WTC11 (cell line): ENCODE results near the gene GCA. TPM values are rescaled to one million over a fixed set of nuclear protein-coding genes. Genes with fewer than 3 reads are reported as not detected.

ENCODE experiments used
- ATAC-seq: fragments of 200-7000 bp; cut with Tn5 transposase; 2 replicates; pipeline ENCODE4 v1.10.0; 2021; ENCODE audit warnings: mild to moderate bottlenecking, moderate library complexity
- CTCF ChIA-PET: fragments of 300-600 bp; sonication (Branson Sonifier 250); formaldehyde crosslinking; loops from one replicate; lab custom pipeline; 2021; ENCODE audit warnings: antibody characterized with exemption; lab: Charles Lee
- POLR2A ChIA-PET: fragments of 350-600 bp; sonication (Branson Sonifier 250); formaldehyde crosslinking; loops from one replicate; lab custom pipeline; 2021; ENCODE audit warnings: antibody characterized with exemption; lab: Charles Lee
- DNase-seq: peaks from one replicate; pipeline ENCODE4 v3.0.0; 2021; ENCODE audit warnings: low spot score
- H3K27ac Mint-ChIP-seq: 2 replicates; pipeline ENCODE4 v1.8.0; 2021; ENCODE audit warnings: mixed read lengths
- H3K27me3 Mint-ChIP-seq: 2 replicates; pipeline ENCODE4 v1.8.0; 2021; ENCODE audit warnings: low read depth, mild to moderate bottlenecking, moderate library complexity, mixed read lengths
- H3K36me3 Mint-ChIP-seq: 2 replicates; pipeline ENCODE4 v1.8.0; 2021; ENCODE audit warnings: mixed read lengths
- H3K4me1 Mint-ChIP-seq: 2 replicates; pipeline ENCODE4 v1.8.0; 2022; ENCODE audit warnings: mixed read lengths
- H3K4me3 Mint-ChIP-seq: 2 replicates; pipeline ENCODE4 v1.8.0; 2021; ENCODE audit warnings: mild to moderate bottlenecking, moderate library complexity, mixed read lengths
- H3K9me3 Mint-ChIP-seq: 2 replicates; pipeline ENCODE4 v1.8.0; 2021; ENCODE audit warnings: mixed read lengths
- CDX4 ChIP-seq: fragments of 250-450 bp; sonication (Bioruptor Pico); IDR thresholded peaks from 2 replicates; pipeline ENCODE4 v1.9.0; 2021; ENCODE audit warnings: moderate library complexity, mild to moderate bottlenecking, inconsistent platforms, borderline replicate concordance
- CTCF ChIP-seq: fragments of 200-600 bp; IDR thresholded peaks from 2 replicates; pipeline ENCODE4 v1.8.0; 2022; ENCODE audit warnings: antibody characterized with exemption
- ESRRA ChIP-seq: sonication (generic); formaldehyde crosslinking; IDR thresholded peaks from 2 replicates; pipeline ENCODE4 v1.8.1; 2022; ENCODE audit warnings: mild to moderate bottlenecking, missing genetic modification reagents, borderline replicate concordance
- FOXP1 ChIP-seq: sonication (generic); formaldehyde crosslinking; IDR thresholded peaks from 2 replicates; pipeline ENCODE4 v1.8.0; 2022; ENCODE audit warnings: missing genetic modification reagents, mild to moderate bottlenecking, moderate library complexity, borderline replicate concordance
- GTF2I ChIP-seq: fragments of 250-450 bp; sonication (Bioruptor Pico); conservative IDR thresholded peaks from 2 replicates; pipeline ENCODE4 v1.4.0; 2021; ENCODE audit warnings: mild to moderate bottlenecking
- JAZF1 ChIP-seq: fragments of 250-450 bp; sonication (Bioruptor Pico); IDR thresholded peaks from 2 replicates; pipeline ENCODE4 v1.9.0; 2021; ENCODE audit warnings: moderate library complexity, mild to moderate bottlenecking, inconsistent platforms
- JUN ChIP-seq: sonication (generic); formaldehyde crosslinking; IDR thresholded peaks from 2 replicates; pipeline ENCODE4 v1.8.0; 2023; ENCODE audit warnings: mild to moderate bottlenecking, missing genetic modification reagents
- MXD4 ChIP-seq: fragments of 250-450 bp; sonication (Bioruptor Pico); IDR thresholded peaks from 2 replicates; pipeline ENCODE4 v1.8.0; 2021; ENCODE audit warnings: mild to moderate bottlenecking, moderate library complexity, borderline replicate concordance
- NR1H2 ChIP-seq: sonication (generic); formaldehyde crosslinking; IDR thresholded peaks from 2 replicates; pipeline ENCODE4 v1.9.0; 2021; ENCODE audit warnings: mild to moderate bottlenecking, moderate library complexity, missing genetic modification reagents
- NR3C1 ChIP-seq: sonication (generic); formaldehyde crosslinking; conservative IDR thresholded peaks from 2 replicates; pipeline ENCODE4 v1.8.1; 2023; ENCODE audit warnings: low read depth, mild to moderate bottlenecking, missing genetic modification reagents
- PRRX2 ChIP-seq: fragments of 250-450 bp; sonication (Bioruptor Pico); IDR thresholded peaks from 2 replicates; pipeline ENCODE4 v1.8.0; 2021; ENCODE audit warnings: mild to moderate bottlenecking
- TP53 ChIP-seq: sonication (generic); formaldehyde crosslinking; IDR thresholded peaks from 2 replicates; pipeline ENCODE4 v1.8.1; 2023; ENCODE audit warnings: mild to moderate bottlenecking, missing genetic modification reagents
- ZBTB21 ChIP-seq: sonication (generic); formaldehyde crosslinking; IDR thresholded peaks from 2 replicates; pipeline ENCODE4 v1.8.1; 2023; ENCODE audit warnings: mild to moderate bottlenecking, missing genetic modification reagents, borderline replicate concordance
- ZNF121 ChIP-seq: sonication (generic); formaldehyde crosslinking; IDR thresholded peaks from 2 replicates; pipeline ENCODE4 v1.8.0; 2023; ENCODE audit warnings: missing genetic modification reagents
- ZNF219 ChIP-seq: sonication (generic); formaldehyde crosslinking; IDR thresholded peaks from 2 replicates; pipeline ENCODE4 v1.8.0; 2023; ENCODE audit warnings: missing genetic modification reagents, mild to moderate bottlenecking, borderline replicate concordance
- ZNF232 ChIP-seq: sonication (generic); formaldehyde crosslinking; IDR thresholded peaks from 2 replicates; pipeline ENCODE4 v1.8.0; 2022; ENCODE audit warnings: mild to moderate bottlenecking, missing genetic modification reagents
- total RNA-seq: library from RNA; stranded (reverse); gene quantifications from 3 replicates; pipeline ENCODE4 v1.2.3, GENCODE V29; 2021
- TF ChIP-seq, protein P1 (sequence below): sonication (generic); formaldehyde crosslinking; IDR thresholded peaks from 2 replicates; pipeline ENCODE4 v1.8.1; 2022; ENCODE audit warnings: low read depth, mild to moderate bottlenecking, moderate library complexity, missing genetic modification reagents, borderline replicate concordance
- TF ChIP-seq, protein P2 (sequence below): sonication (generic); formaldehyde crosslinking; IDR thresholded peaks from 2 replicates; pipeline ENCODE4 v1.8.0; 2022; ENCODE audit warnings: mild to moderate bottlenecking, missing genetic modification reagents
- TF ChIP-seq, protein P3 (sequence below): sonication (generic); formaldehyde crosslinking; IDR thresholded peaks from 2 replicates; pipeline ENCODE4 v1.8.0; 2022; ENCODE audit warnings: missing genetic modification reagents
- TF ChIP-seq, protein P4 (sequence below): sonication (generic); formaldehyde crosslinking; IDR thresholded peaks from 2 replicates; pipeline ENCODE4 v1.8.1; 2023; ENCODE audit warnings: mild to moderate bottlenecking, missing genetic modification reagents, moderate library complexity
- TF ChIP-seq, protein P5 (sequence below): sonication (generic); formaldehyde crosslinking; IDR thresholded peaks from 2 replicates; pipeline ENCODE4 v1.8.0; 2022; ENCODE audit warnings: mild to moderate bottlenecking, missing genetic modification reagents
- TF ChIP-seq, protein P6 (sequence below): sonication (generic); formaldehyde crosslinking; conservative IDR thresholded peaks from 2 replicates; pipeline ENCODE4 v1.8.1; 2022; ENCODE audit warnings: mild to moderate bottlenecking, missing genetic modification reagents

The GCA gene
- total RNA-seq, 1 experiment from 2014 or later, result 42.1 TPM

GRCh38 chr2:162343824-162344616, at the start of gene GCA (continued):
- TF ChIP-seq CTCF (no peak), ZNF121 (CRISPR knock-in tag) (no peak), ZNF232 (CRISPR knock-in tag) (0 out of 2 replicates have a peak, but pooled peaks have one; percentile 42), FOXP1 (CRISPR knock-in tag) (no peak), PRRX2 (CRISPR knock-in tag) (no peak), TP53 (CRISPR knock-in tag) (peak; percentile 64; the same call in 1 of the 2 replicates), JAZF1 (CRISPR knock-in tag) (no peak), CDX4 (CRISPR knock-in tag) (no peak), ZBTB21 (peak; percentile 87; the same call in 1 of the 2 replicates), JUN (CRISPR knock-in tag) (no peak), ZNF219 (CRISPR knock-in tag) (no peak), GTF2I (CRISPR knock-in tag) (no peak), MXD4 (CRISPR knock-in tag) (no peak)
- TF ChIP-seq, protein P1, sequence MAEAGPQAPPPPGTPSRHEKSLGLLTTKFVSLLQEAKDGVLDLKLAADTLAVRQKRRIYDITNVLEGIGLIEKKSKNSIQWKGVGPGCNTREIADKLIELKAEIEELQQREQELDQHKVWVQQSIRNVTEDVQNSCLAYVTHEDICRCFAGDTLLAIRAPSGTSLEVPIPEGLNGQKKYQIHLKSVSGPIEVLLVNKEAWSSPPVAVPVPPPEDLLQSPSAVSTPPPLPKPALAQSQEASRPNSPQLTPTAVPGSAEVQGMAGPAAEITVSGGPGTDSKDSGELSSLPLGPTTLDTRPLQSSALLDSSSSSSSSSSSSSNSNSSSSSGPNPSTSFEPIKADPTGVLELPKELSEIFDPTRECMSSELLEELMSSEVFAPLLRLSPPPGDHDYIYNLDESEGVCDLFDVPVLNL (CRISPR knock-in tag), result no peak
- TF ChIP-seq, protein P2, sequence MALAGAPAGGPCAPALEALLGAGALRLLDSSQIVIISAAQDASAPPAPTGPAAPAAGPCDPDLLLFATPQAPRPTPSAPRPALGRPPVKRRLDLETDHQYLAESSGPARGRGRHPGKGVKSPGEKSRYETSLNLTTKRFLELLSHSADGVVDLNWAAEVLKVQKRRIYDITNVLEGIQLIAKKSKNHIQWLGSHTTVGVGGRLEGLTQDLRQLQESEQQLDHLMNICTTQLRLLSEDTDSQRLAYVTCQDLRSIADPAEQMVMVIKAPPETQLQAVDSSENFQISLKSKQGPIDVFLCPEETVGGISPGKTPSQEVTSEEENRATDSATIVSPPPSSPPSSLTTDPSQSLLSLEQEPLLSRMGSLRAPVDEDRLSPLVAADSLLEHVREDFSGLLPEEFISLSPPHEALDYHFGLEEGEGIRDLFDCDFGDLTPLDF (CRISPR knock-in tag), result no peak
- TF ChIP-seq, protein P3, sequence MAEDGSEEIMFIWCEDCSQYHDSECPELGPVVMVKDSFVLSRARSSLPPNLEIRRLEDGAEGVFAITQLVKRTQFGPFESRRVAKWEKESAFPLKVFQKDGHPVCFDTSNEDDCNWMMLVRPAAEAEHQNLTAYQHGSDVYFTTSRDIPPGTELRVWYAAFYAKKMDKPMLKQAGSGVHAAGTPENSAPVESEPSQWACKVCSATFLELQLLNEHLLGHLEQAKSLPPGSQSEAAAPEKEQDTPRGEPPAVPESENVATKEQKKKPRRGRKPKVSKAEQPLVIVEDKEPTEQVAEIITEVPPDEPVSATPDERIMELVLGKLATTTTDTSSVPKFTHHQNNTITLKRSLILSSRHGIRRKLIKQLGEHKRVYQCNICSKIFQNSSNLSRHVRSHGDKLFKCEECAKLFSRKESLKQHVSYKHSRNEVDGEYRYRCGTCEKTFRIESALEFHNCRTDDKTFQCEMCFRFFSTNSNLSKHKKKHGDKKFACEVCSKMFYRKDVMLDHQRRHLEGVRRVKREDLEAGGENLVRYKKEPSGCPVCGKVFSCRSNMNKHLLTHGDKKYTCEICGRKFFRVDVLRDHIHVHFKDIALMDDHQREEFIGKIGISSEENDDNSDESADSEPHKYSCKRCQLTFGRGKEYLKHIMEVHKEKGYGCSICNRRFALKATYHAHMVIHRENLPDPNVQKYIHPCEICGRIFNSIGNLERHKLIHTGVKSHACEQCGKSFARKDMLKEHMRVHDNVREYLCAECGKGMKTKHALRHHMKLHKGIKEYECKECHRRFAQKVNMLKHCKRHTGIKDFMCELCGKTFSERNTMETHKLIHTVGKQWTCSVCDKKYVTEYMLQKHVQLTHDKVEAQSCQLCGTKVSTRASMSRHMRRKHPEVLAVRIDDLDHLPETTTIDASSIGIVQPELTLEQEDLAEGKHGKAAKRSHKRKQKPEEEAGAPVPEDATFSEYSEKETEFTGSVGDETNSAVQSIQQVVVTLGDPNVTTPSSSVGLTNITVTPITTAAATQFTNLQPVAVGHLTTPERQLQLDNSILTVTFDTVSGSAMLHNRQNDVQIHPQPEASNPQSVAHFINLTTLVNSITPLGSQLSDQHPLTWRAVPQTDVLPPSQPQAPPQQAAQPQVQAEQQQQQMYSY (CRISPR knock-in tag), result peak; percentile 83

DNA sequence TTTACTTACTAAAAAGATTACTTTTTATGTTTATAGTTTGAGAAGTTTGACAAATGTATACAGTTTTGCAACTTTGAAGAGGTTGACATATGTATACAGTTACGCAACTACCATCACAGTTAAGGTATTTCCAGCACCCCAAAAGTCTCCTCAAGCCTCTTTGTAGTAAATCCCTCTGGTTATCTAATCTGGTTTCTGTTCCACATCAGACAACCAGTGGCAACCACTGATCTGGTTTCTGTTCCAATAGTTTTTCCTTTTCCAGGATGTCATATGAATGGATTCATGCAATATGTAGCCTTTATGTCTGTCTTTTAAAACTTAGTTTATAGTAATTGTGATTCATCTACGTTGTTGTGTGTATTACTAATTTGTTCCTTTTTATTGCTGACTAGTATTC, 48.9 kb upstream of the GCA start:
- POLR2A ChIA-PET, result no interaction called here
- no peak overlapping the region for H3K4me3 Mint-ChIP-seq
- no peak overlapping the region for H3K27ac Mint-ChIP-seq
- H3K4me1 Mint-ChIP-seq, result no peaks in the 10 kb centered on the region
- ATAC-seq (no peak), DNase-seq (no peak)
- no peaks in the 10 kb centered on the region for H3K36me3 Mint-ChIP-seq
- H3K27me3 Mint-ChIP-seq, result no peaks in the 10 kb centered on the region
- CTCF ChIA-PET, result interaction anchor here (1.4 to 1.7 kb wide), 2 partner anchors 23 to 74 kb away, joined by 4 to 6 read pairs; partner anchors contain the start of gene IFIH1
- H3K9me3 Mint-ChIP-seq, result no peaks in the 10 kb centered on the region
- TF ChIP-seq NR1H2 (CRISPR knock-in tag) (no peak), ESRRA (CRISPR knock-in tag) (no peak), NR3C1 (CRISPR knock-in tag) (no peak), GTF2I (CRISPR knock-in tag) (no peak)
- TF ChIP-seq, protein P4, sequence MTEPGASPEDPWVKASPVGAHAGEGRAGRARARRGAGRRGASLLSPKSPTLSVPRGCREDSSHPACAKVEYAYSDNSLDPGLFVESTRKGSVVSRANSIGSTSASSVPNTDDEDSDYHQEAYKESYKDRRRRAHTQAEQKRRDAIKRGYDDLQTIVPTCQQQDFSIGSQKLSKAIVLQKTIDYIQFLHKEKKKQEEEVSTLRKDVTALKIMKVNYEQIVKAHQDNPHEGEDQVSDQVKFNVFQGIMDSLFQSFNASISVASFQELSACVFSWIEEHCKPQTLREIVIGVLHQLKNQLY (CRISPR knock-in tag), result no peak
- TF ChIP-seq, protein P5, sequence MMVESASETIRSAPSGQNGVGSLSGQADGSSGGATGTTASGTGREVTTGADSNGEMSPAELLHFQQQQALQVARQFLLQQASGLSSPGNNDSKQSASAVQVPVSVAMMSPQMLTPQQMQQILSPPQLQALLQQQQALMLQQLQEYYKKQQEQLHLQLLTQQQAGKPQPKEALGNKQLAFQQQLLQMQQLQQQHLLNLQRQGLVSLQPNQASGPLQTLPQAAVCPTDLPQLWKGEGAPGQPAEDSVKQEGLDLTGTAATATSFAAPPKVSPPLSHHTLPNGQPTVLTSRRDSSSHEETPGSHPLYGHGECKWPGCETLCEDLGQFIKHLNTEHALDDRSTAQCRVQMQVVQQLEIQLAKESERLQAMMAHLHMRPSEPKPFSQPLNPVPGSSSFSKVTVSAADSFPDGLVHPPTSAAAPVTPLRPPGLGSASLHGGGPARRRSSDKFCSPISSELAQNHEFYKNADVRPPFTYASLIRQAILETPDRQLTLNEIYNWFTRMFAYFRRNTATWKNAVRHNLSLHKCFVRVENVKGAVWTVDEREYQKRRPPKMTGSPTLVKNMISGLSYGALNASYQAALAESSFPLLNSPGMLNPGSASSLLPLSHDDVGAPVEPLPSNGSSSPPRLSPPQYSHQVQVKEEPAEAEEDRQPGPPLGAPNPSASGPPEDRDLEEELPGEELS, result no peak
- TF ChIP-seq, protein P6, sequence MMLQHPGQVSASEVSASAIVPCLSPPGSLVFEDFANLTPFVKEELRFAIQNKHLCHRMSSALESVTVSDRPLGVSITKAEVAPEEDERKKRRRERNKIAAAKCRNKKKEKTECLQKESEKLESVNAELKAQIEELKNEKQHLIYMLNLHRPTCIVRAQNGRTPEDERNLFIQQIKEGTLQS (CRISPR knock-in tag), result no peak
